Measurements from ENCODE around the gene MCTP2. TPM values are rescaled to one million over a fixed set of nuclear protein-coding genes. Genes with fewer than 3 reads are reported as not detected.

The MCTP2 gene
- total and polyA plus RNA-seq, 7 donors, result 1.5 to 12.2 (median 4.4) TPM

- TF ChIP-seq POLR2AphosphoS5 (IDR thresholded peaks at IDR 0.05), result no peak
- TF ChIP-seq CTCF (IDR thresholded peaks at IDR 0.05), result no peak
- no peak for TF ChIP-seq POLR2A (IDR thresholded peaks at IDR 0.05)
- TF ChIP-seq EP300 (IDR thresholded peaks at IDR 0.05), result no peak
- WGBS, 2 donors, result 97 to 100% methylated on average over 1 of the region's 1 CpG
Measured at GRCh38 chr15:94351031-94351535, 119.7 kb downstream of the MCTP2 start.

GRCh38 chr15:94352636-94353487 is 121.5 kb downstream of the MCTP2 start:
- no peaks in the 10 kb centered on the region for H3K9me3 ChIP-seq
- intact Hi-C loops (cut with DNase I), result no loop called here
- 87 to 92% methylated on average over 11 of the region's 11 CpGs for WGBS, 2 donors
- H3K4me1 ChIP-seq, result peaks cover 0 to 6% (median 0%) of the 10 kb centered on the region in 4 donors
- no peaks in the 10 kb centered on the region for H3K36me3 ChIP-seq
- DNase-seq, result no peak
- no peaks in the 10 kb centered on the region for H3K27me3 ChIP-seq
- H3K27ac ChIP-seq, result no peak overlapping the region
- TF ChIP-seq CTCF (IDR thresholded peaks at IDR 0.05) (no peak), POLR2A (IDR thresholded peaks at IDR 0.05) (no peak), POLR2AphosphoS5 (IDR thresholded peaks at IDR 0.05) (no peak), EP300 (IDR thresholded peaks at IDR 0.05) (no peak)
- H3K4me3 ChIP-seq, result no peak overlapping the region

More at GRCh38 chr15:94351031-94351535, 119.7 kb downstream of the MCTP2 start:
- intact Hi-C loops (cut with DNase I), result no loop called here
- Histone ChIP-seq H3K9me3 (no peaks in the 10 kb centered on the region), H3K4me3 (no peak overlapping the region), H3K4me1 (peaks cover 0 to 6% (median 0%) of the 10 kb centered on the region in 4 donors), H3K36me3 (no peaks in the 10 kb centered on the region), H3K27me3 (no peaks in the 10 kb centered on the region), H3K27ac (no peak overlapping the region)
- DNase-seq, result no peak

GRCh38 chr15:94353488-94353820 is 122.1 kb downstream of the MCTP2 start:
- Histone ChIP-seq H3K27ac (no peak overlapping the region), H3K27me3 (no peaks in the 10 kb centered on the region), H3K9me3 (no peaks in the 10 kb centered on the region), H3K4me3 (no peak overlapping the region), H3K4me1 (peaks cover 0 to 6% (median 0%) of the 10 kb centered on the region in 4 donors), H3K36me3 (no peaks in the 10 kb centered on the region)
- intact Hi-C loops (cut with DNase I), result no loop called here
- TF ChIP-seq POLR2AphosphoS5 (IDR thresholded peaks at IDR 0.05) (no peak), POLR2A (IDR thresholded peaks at IDR 0.05) (no peak), CTCF (IDR thresholded peaks at IDR 0.05) (no peak), EP300 (IDR thresholded peaks at IDR 0.05) (no peak)
- WGBS, 2 donors, result 85 to 92% methylated on average over 3 of the region's 3 CpGs
- DNase-seq, result no peak

- Histone ChIP-seq H3K27me3 (no peaks in the 10 kb centered on the region), H3K27ac (no peak overlapping the region), H3K4me1 (peaks cover 0 to 6% (median 0%) of the 10 kb centered on the region in 4 donors), H3K36me3 (no peaks in the 10 kb centered on the region), H3K9me3 (no peaks in the 10 kb centered on the region), H3K4me3 (no peak overlapping the region)
- TF ChIP-seq CTCF (IDR thresholded peaks at IDR 0.05) (no peak), POLR2AphosphoS5 (IDR thresholded peaks at IDR 0.05) (no peak)
- no peak for DNase-seq
- intact Hi-C loops (cut with DNase I), result no loop called here
- WGBS, 2 donors, result 96 to 97% methylated on average over 9 of the region's 9 CpGs
Measured at GRCh38 chr15:94354655-94355054, 123.3 kb downstream of the MCTP2 start.
